NCI-H2227 (cell line): ENCODE data around the gene MRPS27.
"Not testable (repeated sequence)": the region's sequence is repeated elsewhere in the genome, so short reads cannot be mapped to it uniquely, and the experiment has no call there.

ENCODE experiments used
- DNase-seq: peaks from one replicate; lab custom pipeline; 2025; ENCODE audit not compliant: unreplicated experiment; lab: John Stamatoyannopoulos, UW

MRPS27 gene

DNA sequence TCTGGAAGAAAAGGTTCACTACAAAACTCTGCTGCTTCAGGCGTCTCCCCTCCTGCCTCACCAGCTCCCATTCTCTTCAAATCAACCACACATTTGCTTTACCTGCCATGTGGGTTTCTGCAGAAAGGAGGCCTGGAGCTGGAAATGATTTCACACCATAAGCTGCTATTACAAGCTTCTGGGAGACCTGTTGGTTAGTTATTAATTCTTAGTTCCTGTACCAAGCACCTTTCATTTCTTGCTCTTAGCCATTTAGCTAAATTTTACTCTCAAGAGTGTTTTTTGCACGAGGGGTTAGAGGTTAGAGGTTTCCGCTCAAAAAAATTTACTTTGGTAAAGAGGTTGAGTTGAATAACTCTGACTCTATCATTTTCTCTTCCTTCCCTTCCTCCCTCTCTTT is 142.5 kb downstream of the MRPS27 start:
- DNase-seq: no peak

DNA sequence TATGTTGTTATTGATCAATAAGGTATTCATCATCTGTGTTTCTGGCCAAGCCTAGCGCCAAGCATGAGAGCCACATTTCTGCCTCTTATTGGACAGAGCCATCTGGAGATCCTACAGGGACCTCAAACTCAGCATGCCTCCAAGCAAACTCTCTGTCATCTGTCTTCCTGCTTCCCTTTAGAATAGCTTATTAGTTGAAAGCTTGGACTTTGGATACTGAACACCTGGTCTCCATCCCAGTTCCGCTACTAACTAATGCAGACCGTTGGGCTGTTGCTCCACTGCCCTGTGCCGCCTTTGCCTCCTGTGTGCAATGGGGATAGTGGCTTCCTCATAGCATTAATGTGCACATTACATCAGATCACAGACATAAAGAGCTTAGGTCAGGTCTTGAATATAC is 147.3 kb downstream of the MRPS27 start:
- DNase-seq: no peak

GRCh38 chr5:72171667-72172066 is 148.4 kb downstream of the MRPS27 start:
- DNase-seq: no peak

- not testable (repeated sequence) for DNase-seq
Measured at GRCh38 chr5:72171181-72171580, 148.9 kb downstream of the MRPS27 start.

GRCh38 chr5:72170101-72170500 is 149.9 kb downstream of the MRPS27 start:
- no peak for DNase-seq
